B cell (primary cell): ENCODE results near the gene SDC4. TPM values are rescaled to one million over a fixed set of nuclear protein-coding genes. Genes with fewer than 3 reads are reported as not detected.

Source experiments
- ATAC-seq: fragments of 200-7000 bp; cut with Tn5 transposase; one replicate; pipeline ENCODE4 v1.10.0; 2021; ENCODE audit warnings: low read depth, mild to moderate bottlenecking, moderate number of reproducible peaks, moderate library complexity
- CTCF ChIA-PET: fragments of 350-600 bp; sonication (Branson Sonifier 250); formaldehyde crosslinking; loops from one replicate; lab custom pipeline; 2021; ENCODE audit warnings: antibody characterized with exemption, inconsistent platforms; lab: Charles Lee
- POLR2A ChIA-PET: fragments of 350-600 bp; sonication (Branson Sonifier 250); formaldehyde crosslinking; loops from one replicate; lab custom pipeline; 2021; ENCODE audit warnings: antibody characterized with exemption; lab: Charles Lee
- DNase-seq: peaks from one replicate; pipeline ENCODE4 v3.0.0; 2013
- H2AFZ ChIP-seq: 2 replicates; pipeline ENCODE4 v1.6.1; 2012; ENCODE audit warnings: mild to moderate bottlenecking, low read depth, low read length; ENCODE audit not compliant: insufficient read depth, poor library complexity, severe bottlenecking
- H3K27ac ChIP-seq, 2 donors: 1 replicate in 1 of 2; 2 replicates in 1 of 2; pipeline ENCODE4 v1.5.1; 2012 to 2013; ENCODE audit warnings: low read length in 2 of 2, mild to moderate bottlenecking in 2 of 2, moderate library complexity in 1 of 2
- H3K27me3 ChIP-seq, 4 experiments: fragments of 200-600 bp in 1 of 4; sonication (generic) in 1 of 4; replicated peaks in 1 of 4; 1 replicate in 2 of 4; 2 replicates in 2 of 4; pipeline versions ENCODE4 v1.6.1 to v1.7.0; 2013 to 2016; ENCODE audit warnings: low read length in 3 of 4, mild to moderate bottlenecking in 2 of 4, mixed read lengths in 1 of 4, moderate library complexity in 1 of 4; ENCODE audit not compliant: insufficient read depth in 4 of 4, control insufficient read depth in 3 of 4; ENCODE audit errors: control extremely low read depth in 1 of 4
- H3K36me3 ChIP-seq, 2 experiments: replicated peaks in 1 of 2; 1 replicate in 1 of 2; 2 replicates in 1 of 2; pipeline versions ENCODE4 v1.6.1 to v1.7.1; 2013; ENCODE audit warnings: low read length in 1 of 2; ENCODE audit not compliant: insufficient read depth in 2 of 2, control insufficient read depth in 1 of 2; ENCODE audit errors: control extremely low read depth in 1 of 2, extremely low read depth in 1 of 2
- H3K4me1 ChIP-seq, 2 donors: fragments of 200-600 bp in 1 of 2; sonication (generic) in 1 of 2; 1 replicate in 1 of 2; 2 replicates in 1 of 2; pipeline versions ENCODE4 v1.5.1 to v1.6.1; 2013 to 2017; ENCODE audit warnings: low read length in 2 of 2; ENCODE audit not compliant: control insufficient read depth in 2 of 2, insufficient read depth in 2 of 2
- H3K4me2 ChIP-seq: replicated peaks from 2 replicates; pipeline ENCODE3; 2012; ENCODE audit warnings: mild to moderate bottlenecking, low read depth, low read length; ENCODE audit not compliant: poor library complexity, severe bottlenecking
- H3K4me3 ChIP-seq, 5 experiments: fragments of 200-600 bp in 1 of 5; sonication (generic) in 1 of 5; 1 replicate in 3 of 5; 2 replicates in 2 of 5; pipeline versions ENCODE4 v1.5.1 to v1.7.0; 2011 to 2016; ENCODE audit warnings: low read length in 4 of 5, mild to moderate bottlenecking in 4 of 5, low read depth in 2 of 5, control low read depth in 1 of 5, moderate library complexity in 1 of 5; ENCODE audit not compliant: insufficient read depth in 1 of 5; ENCODE audit errors: control extremely low read depth in 1 of 5, extremely low read depth in 1 of 5
- H3K79me2 ChIP-seq: fragments of 200-600 bp; sonication (generic); one replicate; pipeline ENCODE4 v1.6.0; 2016; ENCODE audit warnings: low read length; ENCODE audit not compliant: control insufficient read depth, insufficient read depth
- H3K9ac ChIP-seq: fragments of 200-600 bp; sonication (generic); 2 replicates; pipeline ENCODE4 v1.6.1; 2017; ENCODE audit warnings: mild to moderate bottlenecking, low read length, moderate library complexity
- H3K9me3 ChIP-seq, 3 donors: one replicate each; pipeline versions ENCODE4 v1.6.1 to v1.7.1; 2013; ENCODE audit warnings: low read length in 2 of 3; ENCODE audit not compliant: control insufficient read depth in 2 of 3, insufficient read depth in 1 of 3; ENCODE audit errors: control extremely low read depth in 1 of 3
- H4K20me1 ChIP-seq: 2 replicates; pipeline ENCODE4 v1.6.0; 2012; ENCODE audit warnings: mild to moderate bottlenecking, low read length; ENCODE audit not compliant: insufficient read depth, control insufficient read depth, poor library complexity, severe bottlenecking
- H3K27ac Mint-ChIP-seq: one replicate; pipeline ENCODE4 v1.8.0; 2021; ENCODE audit warnings: mixed read lengths
- H3K27me3 Mint-ChIP-seq: one replicate; pipeline ENCODE4 v1.8.0; 2021; ENCODE audit warnings: mixed read lengths
- H3K4me1 Mint-ChIP-seq: one replicate; pipeline ENCODE4 v1.8.0; 2021; ENCODE audit warnings: mixed read lengths
- H3K4me3 Mint-ChIP-seq: one replicate; pipeline ENCODE4 v1.8.0; 2021; ENCODE audit warnings: mixed read lengths
- H3K9me3 Mint-ChIP-seq: one replicate; pipeline ENCODE4 v1.8.0; 2022; ENCODE audit warnings: mixed read lengths; ENCODE audit not compliant: insufficient read depth
- EZH2 ChIP-seq: IDR thresholded peaks from 2 replicates; pipeline ENCODE4 v1.6.1; 2012; ENCODE audit warnings: borderline replicate concordance, low read depth, mild to moderate bottlenecking, moderate library complexity, low read length; ENCODE audit not compliant: insufficient read depth, poor library complexity, severe bottlenecking
- WGBS: methylation state at CpG from one replicate; pipeline ENCODE4 v1.1.5; 2013; ENCODE audit warnings: missing lambda C conversion rate; ENCODE audit not compliant: insufficient coverage; 5-methylcytosine and 5-hydroxymethylcytosine counted together
- intact Hi-C: fragments of 100-400 bp; cut with micrococcal nuclease; formaldehyde crosslinking; loops from one replicate; pipeline ENCODE4 v1.10.0; 2022
- polyA plus RNA-seq: library from polyadenylated mRNA; depleted of rRNA; stranded (reverse); fragments of >200 nt; gene quantifications from 2 replicates; pipeline ENCODE4 v1.2.3, GENCODE V29; 2012
- total RNA-seq, 2 donors: library from RNA; stranded (reverse); fragments of 120-200 nt in 1 of 2; gene quantifications; 1 replicate in 1 of 2; 2 replicates in 1 of 2; pipeline versions ENCODE4 v1.2.3 to v1.2.4, GENCODE V29; 2013 to 2022
- TF ChIP-seq, protein P1 (sequence below): fragments of 200-600 bp; IDR thresholded peaks from one replicate; pipeline ENCODE4 v1.8.0; 2022; ENCODE audit warnings: antibody characterized with exemption, mild to moderate bottlenecking

The SDC4 gene
- total and polyA plus RNA-seq, 2 donors (not counting 1 experiment from before 2014, with no cell fraction given): 0.04 TPM; not detected in 1

DNA sequence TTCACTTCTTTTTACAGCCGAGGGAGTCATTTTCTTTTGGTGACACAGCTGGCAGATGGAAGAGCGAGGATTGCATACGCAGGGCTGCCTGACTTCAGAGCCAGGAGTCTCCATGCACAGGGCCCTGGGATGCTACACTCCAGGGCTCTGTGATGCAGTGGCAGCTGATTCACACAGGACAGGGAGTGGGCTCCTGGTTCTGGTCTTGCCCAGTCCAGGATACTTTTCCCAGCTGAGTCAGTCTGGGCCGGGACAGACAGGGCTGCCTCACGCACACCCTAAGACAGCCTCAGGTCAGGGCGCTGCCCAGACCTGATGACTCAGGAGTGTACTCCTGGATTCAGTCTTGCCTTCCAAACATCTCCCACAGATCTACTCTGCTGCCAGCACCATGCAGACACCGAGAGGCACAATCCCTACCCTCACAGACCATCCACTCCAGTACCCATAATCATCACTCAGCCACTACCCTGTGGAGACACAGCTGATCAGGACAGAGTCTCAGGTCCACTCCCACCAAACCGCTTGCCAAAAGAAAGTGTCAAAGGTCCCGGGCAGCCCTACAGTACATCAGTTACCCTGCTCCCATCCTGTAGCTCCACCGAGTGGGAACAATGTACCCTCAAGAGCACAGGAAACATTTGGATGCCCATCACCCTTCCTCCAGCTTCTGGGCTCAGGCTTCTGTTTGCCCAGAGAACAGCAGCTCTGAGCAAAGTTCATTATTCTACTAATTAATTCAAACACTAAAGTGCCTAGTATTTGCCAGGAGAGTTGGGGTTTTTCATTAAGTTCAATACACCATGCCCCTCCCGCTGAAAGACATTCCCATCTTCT is 11.5 kb downstream of the SDC4 start:
- Histone ChIP-seq H3K27me3 (peaks cover 0 to 6% (median 0%) of the 10 kb centered on the region in 4 experiments), H4K20me1 (no peaks in the 10 kb centered on the region), H3K4me1 (no peaks in the 10 kb centered on the region), H3K9ac (no peak overlapping the region), H3K4me2 (no peak overlapping the region), H3K27ac (no peak overlapping the region), H3K4me3 (no peak overlapping the region), H3K79me2 (no peaks in the 10 kb centered on the region), H3K9me3 (no peaks in the 10 kb centered on the region), H3K36me3 (no peaks in the 10 kb centered on the region), H2AFZ (no peak overlapping the region)
- 92% methylated on average over 11 of the region's 11 CpGs for WGBS
- no peaks in the 10 kb centered on the region for H3K9me3 Mint-ChIP-seq
- no peak overlapping the region for H3K27ac Mint-ChIP-seq
- intact Hi-C loops: no loop called here
- no peak overlapping the region for H3K4me3 Mint-ChIP-seq
- ATAC-seq (no peak), DNase-seq (no peak)
- H3K4me1 Mint-ChIP-seq: no peaks in the 10 kb centered on the region
- POLR2A ChIA-PET: no interaction called here
- H3K27me3 Mint-ChIP-seq: peaks cover 7% of the 10 kb centered on the region
- TF ChIP-seq EZH2: no peak
- TF ChIP-seq, protein P1, sequence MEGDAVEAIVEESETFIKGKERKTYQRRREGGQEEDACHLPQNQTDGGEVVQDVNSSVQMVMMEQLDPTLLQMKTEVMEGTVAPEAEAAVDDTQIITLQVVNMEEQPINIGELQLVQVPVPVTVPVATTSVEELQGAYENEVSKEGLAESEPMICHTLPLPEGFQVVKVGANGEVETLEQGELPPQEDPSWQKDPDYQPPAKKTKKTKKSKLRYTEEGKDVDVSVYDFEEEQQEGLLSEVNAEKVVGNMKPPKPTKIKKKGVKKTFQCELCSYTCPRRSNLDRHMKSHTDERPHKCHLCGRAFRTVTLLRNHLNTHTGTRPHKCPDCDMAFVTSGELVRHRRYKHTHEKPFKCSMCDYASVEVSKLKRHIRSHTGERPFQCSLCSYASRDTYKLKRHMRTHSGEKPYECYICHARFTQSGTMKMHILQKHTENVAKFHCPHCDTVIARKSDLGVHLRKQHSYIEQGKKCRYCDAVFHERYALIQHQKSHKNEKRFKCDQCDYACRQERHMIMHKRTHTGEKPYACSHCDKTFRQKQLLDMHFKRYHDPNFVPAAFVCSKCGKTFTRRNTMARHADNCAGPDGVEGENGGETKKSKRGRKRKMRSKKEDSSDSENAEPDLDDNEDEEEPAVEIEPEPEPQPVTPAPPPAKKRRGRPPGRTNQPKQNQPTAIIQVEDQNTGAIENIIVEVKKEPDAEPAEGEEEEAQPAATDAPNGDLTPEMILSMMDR: no peak
- CTCF ChIA-PET: interaction anchor here (1.1 to 1.5 kb wide), 2 partner anchors 37 to 100 kb away, joined by 3 read pairs; no protein-coding TSS in a partner anchor

DNA sequence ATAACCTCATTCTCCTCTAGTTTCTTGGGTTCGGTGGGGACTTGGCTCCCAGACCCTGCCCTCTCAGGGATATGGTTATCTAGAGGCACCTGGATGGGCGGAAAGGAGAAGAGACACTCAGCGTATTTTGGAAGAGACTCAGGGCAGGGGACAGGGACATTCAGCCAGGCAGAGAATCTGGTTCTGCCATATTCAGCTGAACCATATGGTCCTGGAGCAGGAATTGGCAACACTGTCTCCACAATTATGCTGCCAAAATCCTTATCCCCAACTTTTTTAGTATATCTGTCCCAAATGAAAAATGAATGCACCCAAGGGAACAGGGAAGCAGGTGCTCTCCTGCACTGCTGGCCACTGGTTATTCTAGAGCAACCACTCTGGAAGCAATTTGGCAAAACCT is 17.7 kb downstream of the SDC4 start:
- Histone ChIP-seq H3K4me1 (peaks cover 4 to 6% of the 10 kb centered on the region in 2 donors), H3K4me2 (no peak overlapping the region), H4K20me1 (no peaks in the 10 kb centered on the region), H3K27me3 (peaks cover 0 to 2% (median 0%) of the 10 kb centered on the region in 4 experiments), H3K9me3 (no peaks in the 10 kb centered on the region), H3K79me2 (no peaks in the 10 kb centered on the region), H3K36me3 (no peaks in the 10 kb centered on the region), H3K4me3 (no peak overlapping the region), H2AFZ (no peak overlapping the region), H3K27ac (no peak overlapping the region), H3K9ac (no peak overlapping the region)
- CTCF ChIA-PET: no interaction called here
- H3K27ac Mint-ChIP-seq: no peak overlapping the region
- no peak for ATAC-seq
- H3K27me3 Mint-ChIP-seq: no peaks in the 10 kb centered on the region
- TF ChIP-seq EZH2: no peak
- TF ChIP-seq, protein P1: no peak
- no peak for DNase-seq
- no peaks in the 10 kb centered on the region for H3K9me3 Mint-ChIP-seq
- H3K4me3 Mint-ChIP-seq: no peak overlapping the region
- peaks cover 10% of the 10 kb centered on the region for H3K4me1 Mint-ChIP-seq
- intact Hi-C loops: no loop called here
- WGBS: 89% methylated on average over 3 of the region's 3 CpGs
- POLR2A ChIA-PET: no interaction called here
